Trophoblast cell (in vitro differentiated cells and primary cell): ENCODE results near the gene SEMA3F.

Experiments
- DNase-seq, 2 donors: peaks; one replicate each; pipeline ENCODE4 v3.0.0-alpha.2; 2016
- H2AFZ ChIP-seq: 2 replicates; pipeline ENCODE4 v1.6.1; 2013; ENCODE audit warnings: low read length, moderate library complexity, mild to moderate bottlenecking; ENCODE audit not compliant: insufficient read depth, poor library complexity
- H2AK5ac ChIP-seq: 2 replicates; pipeline ENCODE4 v1.6.1; 2013; ENCODE audit warnings: mild to moderate bottlenecking, low read length
- H2BK120ac ChIP-seq: 2 replicates; pipeline ENCODE4 v1.6.1; 2013; ENCODE audit warnings: low read length, mild to moderate bottlenecking, moderate library complexity; ENCODE audit not compliant: insufficient read depth, poor library complexity
- H2BK12ac ChIP-seq: 2 replicates; pipeline ENCODE4 v1.6.1; 2013; ENCODE audit warnings: mild to moderate bottlenecking, low read length, moderate library complexity
- H2BK5ac ChIP-seq: 2 replicates; pipeline ENCODE4 v1.6.1; 2013; ENCODE audit warnings: low read length, low read depth, moderate library complexity, mild to moderate bottlenecking; ENCODE audit not compliant: poor library complexity
- H3K14ac ChIP-seq: 2 replicates; pipeline ENCODE4 v1.6.1; 2013; ENCODE audit warnings: mild to moderate bottlenecking, low read length
- H3K18ac ChIP-seq: 2 replicates; pipeline ENCODE4 v1.6.1; 2013; ENCODE audit warnings: mild to moderate bottlenecking, low read length
- H3K23ac ChIP-seq: 2 replicates; pipeline ENCODE4 v1.6.1; 2013; ENCODE audit warnings: low read length
- H3K27ac ChIP-seq: 2 replicates; pipeline ENCODE4 v1.5.1; 2013; ENCODE audit warnings: low read depth, mild to moderate bottlenecking, inconsistent platforms, low read length, moderate library complexity
- H3K27me3 ChIP-seq: 2 replicates; pipeline ENCODE4 v1.6.1; 2013; ENCODE audit warnings: inconsistent platforms, mild to moderate bottlenecking, low read length, moderate library complexity; ENCODE audit not compliant: insufficient read depth
- H3K36me3 ChIP-seq, 2 experiments: 1 replicate in 1 of 2; 2 replicates in 1 of 2; pipeline ENCODE4 v1.6.1; 2013; ENCODE audit warnings: low read length in 2 of 2, mild to moderate bottlenecking in 2 of 2, moderate library complexity in 1 of 2; ENCODE audit not compliant: insufficient read depth in 2 of 2, control insufficient read depth in 1 of 2
- H3K4ac ChIP-seq: 2 replicates; pipeline ENCODE4 v1.6.1; 2013; ENCODE audit warnings: low read depth, mild to moderate bottlenecking, low read length, moderate library complexity
- H3K4me1 ChIP-seq, 2 experiments: 1 replicate in 1 of 2; 2 replicates in 1 of 2; pipeline ENCODE4 v1.6.1; 2013; ENCODE audit warnings: low read length in 2 of 2, mild to moderate bottlenecking in 2 of 2, moderate library complexity in 1 of 2; ENCODE audit not compliant: insufficient read depth in 2 of 2, control insufficient read depth in 1 of 2
- H3K4me2 ChIP-seq: 2 replicates; pipeline ENCODE4 v1.6.1; 2013; ENCODE audit warnings: inconsistent platforms, mild to moderate bottlenecking, low read length, moderate library complexity
- H3K4me3 ChIP-seq: 2 replicates; pipeline ENCODE4 v1.5.1; 2013; ENCODE audit warnings: mild to moderate bottlenecking, low read depth, low read length, inconsistent platforms
- H3K79me1 ChIP-seq: one replicate; pipeline ENCODE4 v1.6.1; 2013; ENCODE audit warnings: low read length
- H3K79me2 ChIP-seq: 2 replicates; pipeline ENCODE4 v1.6.1; 2013; ENCODE audit warnings: low read length, mild to moderate bottlenecking; ENCODE audit not compliant: control insufficient read depth, insufficient read depth, poor library complexity
- H3K9ac ChIP-seq: 2 replicates; pipeline ENCODE4 v1.6.1; 2013; ENCODE audit warnings: mild to moderate bottlenecking, low read length
- H3K9me3 ChIP-seq: 2 replicates; pipeline ENCODE4 v1.6.1; 2013; ENCODE audit warnings: low read depth, mild to moderate bottlenecking, control low read depth, inconsistent platforms, low read length; ENCODE audit not compliant: insufficient read depth
- H4K12ac ChIP-seq: 2 replicates; pipeline ENCODE4 v1.6.1; 2013; ENCODE audit warnings: low read depth, mild to moderate bottlenecking, low read length, moderate library complexity
- H4K8ac ChIP-seq: 2 replicates; pipeline ENCODE4 v1.6.1; 2013; ENCODE audit warnings: low read depth, mild to moderate bottlenecking, low read length, moderate library complexity
- H4K91ac ChIP-seq: one replicate; pipeline ENCODE4 v1.6.1; 2013; ENCODE audit warnings: low read depth, mild to moderate bottlenecking, low read length, moderate library complexity
- WGBS: extraction: QIAGEN DNeasy Blood & Tissue Kit; methylation state at CpG from one replicate; pipeline ENCODE4 v1.1.7; 2013; ENCODE audit warnings: missing lambda C conversion rate; ENCODE audit not compliant: insufficient read length, insufficient coverage; ENCODE audit errors: extremely low coverage; 5-methylcytosine and 5-hydroxymethylcytosine counted together

Gene SEMA3F

DNA sequence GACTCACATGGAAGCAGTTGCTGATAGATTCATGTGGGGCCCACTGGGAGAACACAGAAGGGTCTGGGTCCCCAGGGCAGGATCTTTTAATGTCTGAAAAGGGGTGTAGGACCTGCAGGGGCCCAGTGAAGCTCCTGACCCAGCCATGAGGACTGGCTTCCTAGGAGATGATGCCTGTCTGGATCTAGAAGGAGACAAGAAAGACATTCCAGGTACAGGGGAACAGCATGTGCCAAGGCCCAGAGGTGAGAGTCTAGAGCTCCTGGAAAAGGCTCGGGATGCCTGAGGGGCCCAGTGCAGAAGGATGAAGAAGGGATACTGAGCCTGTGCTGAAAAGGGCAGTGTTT, 4.7 kb upstream of the SEMA3F start:
- H3K79me2 ChIP-seq = peaks cover 4% of the 10 kb centered on the region
- H3K23ac ChIP-seq = no peak overlapping the region
- peaks cover 25 to 32% of the 10 kb centered on the region in 2 experiments for H3K4me1 ChIP-seq
- H3K79me1 ChIP-seq = peaks cover 17% of the 10 kb centered on the region
- DNase-seq = no peak
- H3K9ac ChIP-seq = no peak overlapping the region
- H3K9me3 ChIP-seq = no peaks in the 10 kb centered on the region
- no peak overlapping the region for H3K4me3 ChIP-seq
- H3K36me3 ChIP-seq = no peaks in the 10 kb centered on the region
- H2BK120ac ChIP-seq = peak overlapping the region; percentile 48
- H3K4ac ChIP-seq = peak overlapping the region; percentile 66
- H3K4me2 ChIP-seq = no peak overlapping the region
- H2AFZ ChIP-seq = peak overlapping the region; percentile 23
- H4K12ac ChIP-seq = peak overlapping the region; percentile 16
- H4K8ac ChIP-seq = peak overlapping the region; percentile 70
- H2BK5ac ChIP-seq = peak overlapping the region; percentile 86
- H3K18ac ChIP-seq = peak overlapping the region; percentile 78
- H3K27ac ChIP-seq = peak overlapping the region; percentile 41
- no CpG with 5 or more reads among the region's 1 CpG for WGBS
- H3K27me3 ChIP-seq = no peaks in the 10 kb centered on the region
- peak overlapping the region; percentile 91 for H4K91ac ChIP-seq
- peak overlapping the region; percentile 71 for H2AK5ac ChIP-seq
- peak overlapping the region; percentile 88 for H2BK12ac ChIP-seq
- H3K14ac ChIP-seq = peak overlapping the region; percentile 65

DNA sequence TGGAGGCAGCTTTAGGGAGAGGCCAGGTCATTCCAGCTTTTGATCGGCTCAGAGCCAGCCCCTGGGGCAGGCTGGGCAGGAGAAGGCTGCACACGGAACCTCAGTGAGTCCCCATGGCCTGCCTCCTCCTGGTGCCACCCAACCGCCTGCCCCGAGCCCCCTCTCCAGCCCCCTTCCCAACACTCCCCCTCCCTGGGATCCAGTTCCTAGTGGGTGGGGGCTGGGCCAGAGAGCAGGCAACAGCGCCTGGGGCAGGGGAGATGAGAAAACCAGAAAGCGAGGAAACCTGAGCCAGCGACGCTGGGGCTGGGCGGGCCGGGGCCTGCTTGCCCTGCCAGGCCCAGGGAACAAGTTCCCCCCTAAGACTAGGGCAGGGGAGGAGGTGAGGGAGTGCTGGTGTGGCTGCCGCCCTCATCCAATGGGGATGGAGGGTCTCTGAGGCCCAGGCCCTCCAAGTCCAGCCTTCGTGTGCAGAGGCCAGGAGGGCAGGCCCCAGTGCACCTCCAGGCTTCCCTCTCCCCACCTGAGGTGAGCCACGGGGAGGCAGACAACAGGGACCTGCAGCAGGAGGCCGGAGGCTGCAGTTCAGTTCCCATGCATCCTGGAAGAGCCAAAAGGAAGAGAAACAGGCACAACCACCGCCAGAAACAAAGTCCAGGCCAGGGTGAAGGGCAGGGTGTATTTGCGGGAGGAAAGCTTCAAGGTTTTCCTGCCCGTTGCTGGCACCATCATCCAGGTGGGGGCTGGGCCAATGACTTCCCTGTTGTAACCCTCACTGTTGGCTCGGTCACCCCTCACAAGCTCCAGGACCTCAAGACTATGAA, 4.0 kb upstream of the SEMA3F start:
- DNase-seq = no peak
- no CpG with 5 or more reads among the region's 18 CpGs for WGBS

DNA sequence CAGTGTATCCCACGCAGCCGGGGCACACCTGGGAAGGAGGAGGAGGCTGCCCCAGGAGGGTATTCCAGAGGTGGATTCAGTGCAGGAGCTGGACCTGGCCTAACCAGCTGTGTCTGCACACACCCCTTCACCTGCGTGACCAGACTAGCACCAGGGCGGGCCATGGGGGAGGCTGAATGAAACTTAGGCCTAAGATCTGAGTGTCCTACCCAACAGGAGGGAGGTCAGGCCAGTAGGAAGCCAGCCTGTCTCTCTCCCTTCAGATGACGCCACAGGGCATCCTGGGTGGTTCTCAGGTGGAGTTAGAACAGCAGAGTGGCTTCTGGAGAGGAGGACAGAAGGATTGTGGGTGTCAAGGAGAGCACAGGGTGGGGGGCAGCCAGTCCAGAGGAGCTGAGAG, 3.4 kb upstream of the SEMA3F start:
- H4K8ac ChIP-seq = peak overlapping the region; percentile 10
- no peak overlapping the region for H3K18ac ChIP-seq
- no peak for DNase-seq
- no CpG with 5 or more reads among the region's 5 CpGs for WGBS
- no peak overlapping the region for H3K4me3 ChIP-seq
- H4K12ac ChIP-seq = no peak overlapping the region
- no peaks in the 10 kb centered on the region for H3K9me3 ChIP-seq
- peak overlapping the region; percentile 31 for H3K14ac ChIP-seq
- H3K23ac ChIP-seq = no peak overlapping the region
- peaks cover 29 to 42% of the 10 kb centered on the region in 2 experiments for H3K4me1 ChIP-seq
- peak overlapping the region; percentile 42 for H3K27ac ChIP-seq
- H3K36me3 ChIP-seq = no peaks in the 10 kb centered on the region
- H3K4ac ChIP-seq = no peak overlapping the region
- peak overlapping the region; percentile 10 for H2BK12ac ChIP-seq
- peak overlapping the region; percentile 3 for H2BK120ac ChIP-seq
- H3K79me2 ChIP-seq = peaks cover 7% of the 10 kb centered on the region
- H2AFZ ChIP-seq = no peak overlapping the region
- H3K27me3 ChIP-seq = no peaks in the 10 kb centered on the region
- H2BK5ac ChIP-seq = peak overlapping the region; percentile 6
- H3K79me1 ChIP-seq = peaks cover 21% of the 10 kb centered on the region
- H4K91ac ChIP-seq = peak overlapping the region; percentile 55
- no peak overlapping the region for H3K4me2 ChIP-seq
- H3K9ac ChIP-seq = no peak overlapping the region
- H2AK5ac ChIP-seq = peak overlapping the region; percentile 25

More for the DNA sequence above, 4.0 kb upstream of the SEMA3F start:
- no peak overlapping the region for H2AK5ac ChIP-seq
- peak overlapping the region; percentile 86 for H2BK5ac ChIP-seq
- H3K23ac ChIP-seq = no peak overlapping the region
- H2BK120ac ChIP-seq = peak overlapping the region; percentile 48
- H3K18ac ChIP-seq = peak overlapping the region; percentile 78
- peak overlapping the region; percentile 70 for H4K8ac ChIP-seq
- H3K27ac ChIP-seq = peak overlapping the region; percentile 42
- no peak overlapping the region for H3K4me2 ChIP-seq
- peaks cover 28 to 36% of the 10 kb centered on the region in 2 experiments for H3K4me1 ChIP-seq
- no peaks in the 10 kb centered on the region for H3K36me3 ChIP-seq
- no peaks in the 10 kb centered on the region for H3K27me3 ChIP-seq
- no peaks in the 10 kb centered on the region for H3K9me3 ChIP-seq
- H2BK12ac ChIP-seq = peak overlapping the region; percentile 88
- H3K14ac ChIP-seq = peak overlapping the region; percentile 65
- peak overlapping the region; percentile 91 for H4K91ac ChIP-seq
- H2AFZ ChIP-seq = peak overlapping the region; percentile 23
- H3K4me3 ChIP-seq = no peak overlapping the region
- peaks cover 20% of the 10 kb centered on the region for H3K79me1 ChIP-seq
- H4K12ac ChIP-seq = peak overlapping the region; percentile 22
- no peak overlapping the region for H3K9ac ChIP-seq
- H3K79me2 ChIP-seq = peaks cover 7% of the 10 kb centered on the region
- peak overlapping the region; percentile 66 for H3K4ac ChIP-seq

DNA sequence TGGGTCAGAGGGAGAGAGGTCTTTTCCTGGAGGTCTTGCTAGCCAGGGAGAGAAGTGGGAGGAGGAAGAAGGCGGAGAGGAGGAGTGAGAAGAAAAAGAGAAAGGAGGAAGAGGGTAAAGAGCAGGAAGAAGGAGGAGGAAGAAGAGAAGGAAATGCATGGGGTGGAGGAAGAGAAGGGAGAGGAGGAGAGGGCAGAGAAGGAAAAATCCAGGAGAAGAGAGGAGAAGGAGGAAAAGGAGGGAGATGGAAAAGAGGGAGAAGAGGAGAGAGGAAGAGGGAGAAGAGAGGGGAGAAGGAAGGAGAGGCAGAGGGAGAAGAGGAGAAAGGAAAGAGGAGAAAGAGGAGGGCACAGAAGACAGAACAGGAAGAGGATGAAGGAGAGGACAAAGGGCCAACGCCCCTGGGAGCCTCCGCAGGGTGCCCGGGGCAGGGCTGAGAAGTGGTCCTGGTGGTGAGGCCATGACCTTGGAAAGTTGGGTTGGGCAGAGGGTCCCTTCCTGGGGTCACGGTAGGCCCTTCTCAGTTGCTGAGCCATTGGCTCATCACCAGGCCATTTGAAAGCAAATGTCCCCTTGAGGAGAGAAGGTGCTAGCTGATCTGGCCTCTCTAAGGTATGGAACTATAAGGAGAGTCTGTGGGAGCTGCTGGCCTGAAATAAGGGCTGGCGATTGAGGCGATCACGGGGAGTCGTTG, 1.2 kb upstream of the SEMA3F start:
- H3K27me3 ChIP-seq = no peaks in the 10 kb centered on the region
- H3K36me3 ChIP-seq = no peaks in the 10 kb centered on the region
- no peaks in the 10 kb centered on the region for H3K9me3 ChIP-seq
- no peak overlapping the region for H2AK5ac ChIP-seq
- peaks cover 9% of the 10 kb centered on the region for H3K79me2 ChIP-seq
- H3K14ac ChIP-seq = no peak overlapping the region
- no peak overlapping the region for H4K12ac ChIP-seq
- H2BK12ac ChIP-seq = no peak overlapping the region
- no peak overlapping the region for H2BK5ac ChIP-seq
- no peak overlapping the region for H2BK120ac ChIP-seq
- H3K4ac ChIP-seq = no peak overlapping the region
- WGBS = 100% methylated on average over 1 of the region's 9 CpGs
- DNase-seq = no peak
- peaks cover 36 to 52% of the 10 kb centered on the region in 2 experiments for H3K4me1 ChIP-seq
- H4K91ac ChIP-seq = no peak overlapping the region
- peaks cover 25% of the 10 kb centered on the region for H3K79me1 ChIP-seq
- H3K4me3 ChIP-seq = no peak overlapping the region
- H3K18ac ChIP-seq = no peak overlapping the region
- no peak overlapping the region for H3K27ac ChIP-seq
- no peak overlapping the region for H4K8ac ChIP-seq
- H3K9ac ChIP-seq = no peak overlapping the region
- H3K23ac ChIP-seq = no peak overlapping the region
- peak overlapping the region; percentile 72 for H3K4me2 ChIP-seq
- H2AFZ ChIP-seq = no peak overlapping the region
